T follicular helper cell (primary cell): ENCODE data around the gene KCTD20.

Experiments
- DNase-seq: peaks from one replicate; pipeline ENCODE4 v3.0.0-alpha.2; 2020; ENCODE audit warnings: low read depth

The KCTD20 gene

GRCh38 chr6:36493859-36494258 is 51.1 kb downstream of the KCTD20 start:
- no peak for DNase-seq

GRCh38 chr6:36495086-36495485 is 52.3 kb downstream of the KCTD20 start:
- no peak for DNase-seq

GRCh38 chr6:36499918-36500317 is 57.1 kb downstream of the KCTD20 start:
- no peak for DNase-seq

GRCh38 chr6:36501686-36502085 is 58.9 kb downstream of the KCTD20 start:
- no peak for DNase-seq

GRCh38 chr6:36504181-36504580 is 61.4 kb downstream of the KCTD20 start:
- DNase-seq, result no peak

GRCh38 chr6:36504982-36505381 is 62.2 kb downstream of the KCTD20 start:
- DNase-seq, result no peak

GRCh38 chr6:36505744-36506534 is 63.1 kb downstream of the KCTD20 start:
- no peak for DNase-seq

GRCh38 chr6:36506611-36507010 is 63.8 kb downstream of the KCTD20 start:
- no peak for DNase-seq

- no peak for DNase-seq
Observed at GRCh38 chr6:36508532-36508931, 65.7 kb downstream of the KCTD20 start.

- no peak for DNase-seq
Observed at GRCh38 chr6:36510365-36510764, 67.6 kb downstream of the KCTD20 start.

- no peak for DNase-seq
Observed at GRCh38 chr6:36514554-36515456, 72.0 kb downstream of the KCTD20 start.

GRCh38 chr6:36515844-36516243 is 73.0 kb downstream of the KCTD20 start:
- DNase-seq, result no peak

GRCh38 chr6:36516559-36516958 is 73.8 kb downstream of the KCTD20 start:
- DNase-seq, result no peak

GRCh38 chr6:36516988-36517387 is 74.2 kb downstream of the KCTD20 start:
- DNase-seq, result no peak

- no peak for DNase-seq
Observed at GRCh38 chr6:36517408-36517807, 74.6 kb downstream of the KCTD20 start.

GRCh38 chr6:36519352-36519751 is 76.6 kb downstream of the KCTD20 start:
- no peak for DNase-seq

GRCh38 chr6:36523451-36523850 is 80.7 kb downstream of the KCTD20 start:
- no peak for DNase-seq

- no peak for DNase-seq
Observed at GRCh38 chr6:36523936-36524499, 81.2 kb downstream of the KCTD20 start.

GRCh38 chr6:36524871-36525270 is 82.1 kb downstream of the KCTD20 start:
- DNase-seq, result no peak

- DNase-seq, result no peak
Observed at GRCh38 chr6:36525346-36525745, 82.5 kb downstream of the KCTD20 start.

- DNase-seq, result no peak
Observed at GRCh38 chr6:36526066-36526465, 83.3 kb downstream of the KCTD20 start.

GRCh38 chr6:36533321-36533720 is 90.5 kb downstream of the KCTD20 start:
- no peak for DNase-seq
